Erythroblast (primary cell): ENCODE results near the gene SMNDC1.

Experiments
- GATA1 ChIP-seq: IDR thresholded peaks from 2 replicates; pipeline ENCODE4 v1.6.1; 2011; ENCODE audit warnings: low read depth, mild to moderate bottlenecking, control low read depth, low read length, moderate library complexity
- POLR2A ChIP-seq: IDR thresholded peaks from 2 replicates; pipeline ENCODE4 v1.6.1; 2011; ENCODE audit warnings: mild to moderate bottlenecking, low read length

DNA sequence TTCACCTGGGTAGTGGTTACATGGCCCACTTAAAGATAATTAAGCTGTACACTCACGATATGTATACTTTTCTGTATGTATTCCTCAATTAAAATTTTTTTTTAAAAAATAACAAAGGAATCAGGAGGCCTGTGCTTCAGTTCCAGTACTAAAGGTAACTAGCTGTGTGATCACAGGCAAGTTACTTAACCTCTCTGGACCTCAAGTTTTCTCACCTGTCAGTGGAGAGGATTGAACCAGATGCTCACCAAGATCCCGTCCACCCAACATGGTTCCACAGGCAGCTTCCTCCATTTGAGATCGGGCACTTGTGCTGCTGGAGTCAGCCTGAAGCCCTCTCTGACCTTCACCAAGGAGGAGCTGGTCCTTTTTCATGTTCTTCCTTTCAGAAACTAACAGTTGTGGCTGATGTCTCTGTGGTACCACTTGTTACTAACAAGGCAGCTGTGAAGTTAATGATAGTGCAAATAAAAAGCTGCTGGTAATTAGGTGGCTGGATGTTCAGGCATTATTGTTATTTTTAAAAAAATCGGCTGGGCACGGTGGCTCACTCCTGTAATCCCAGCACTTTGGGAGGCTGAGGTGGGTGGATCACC, 29.4 kb upstream of the SMNDC1 start:
- TF ChIP-seq POLR2A: no peak
- TF ChIP-seq GATA1: no peak
